Measurements from ENCODE around the gene FUCA1.

- TF ChIP-seq CTCF (IDR thresholded peaks at IDR 0.05; ENCODE audit: low read depth, low read length, poor library complexity, severe bottlenecking) (no peak), EZH2phosphoT487 (IDR thresholded peaks at IDR 0.05; ENCODE audit: borderline replicate concordance, low read length) (no peak)
These were observed 66.2 kb downstream of the FUCA1 start for GRCh38 chr1:23801876-23802275.
